ENCODE results near the gene PLXNA4.

- TF ChIP-seq CTCF (IDR thresholded peaks at IDR 0.05) (no peak), POLR2A (IDR thresholded peaks at IDR 0.05) (no peak)
Measured at GRCh38 chr7:132622081-132622480, 45.8 kb upstream of the PLXNA4 start.

All from body of pancreas (tissue), 4 donors.